Measurements from ENCODE around the gene WDPCP. TPM values are rescaled to one million over a fixed set of nuclear protein-coding genes. Genes with fewer than 3 reads are reported as not detected.

Gene WDPCP
- total and polyA plus RNA-seq, 2 of the 4 experiments (the other 2 are of a cell fraction) = 2.2 to 10.2 TPM

GRCh38 chr2:63195310-63195709 is 393.0 kb downstream of the WDPCP start:
- H4K8ac ChIP-seq (ENCODE audit: low read depth in 2 of 2, low read length in 2 of 2) = no peak overlapping the region
- dilution Hi-C loops (cut with HindIII; ENCODE audit: low sequenced_read_pairs, unreplicated experiment) = no loop called here
- DNase-seq (no peak), ATAC-seq (ENCODE audit: low read depth) (no peak)
- no peaks in the 10 kb centered on the region for H3K36me3 ChIP-seq (ENCODE audit: control insufficient read depth, insufficient read depth, low read length)
- H3K4me3 ChIP-seq (ENCODE audit: insufficient read depth, low read depth, low read length) = no peak overlapping the region
- H3K4ac ChIP-seq (ENCODE audit: low read depth, low read length) = no peak overlapping the region
- H2AFZ ChIP-seq (replicated peaks; ENCODE audit: low read length, poor library complexity) = no peak overlapping the region
- H2BK15ac ChIP-seq (ENCODE audit: low read depth, low read length) = no peak overlapping the region
- H3K9me1 ChIP-seq (ENCODE audit: insufficient read depth, low read length) = no peaks in the 10 kb centered on the region
- no peak overlapping the region for H3K9ac ChIP-seq (ENCODE audit: low read depth, low read length)
- H3K4me2 ChIP-seq (ENCODE audit: low read depth, low read length) = no peak overlapping the region
- no peak overlapping the region for H4K91ac ChIP-seq (ENCODE audit: insufficient read depth, low read depth, low read length)
- no peak overlapping the region for H3K18ac ChIP-seq (ENCODE audit: low read depth, low read length)
- no peak for TF ChIP-seq MAFK (IDR thresholded peaks at IDR 0.05; ENCODE audit: low read depth, low read length)
- TF ChIP-seq POLR2A (IDR thresholded peaks at IDR 0.05; ENCODE audit: low read depth, low read length) = no peak
- TF ChIP-seq FOS (IDR thresholded peaks at IDR 0.05; ENCODE audit: low read depth, low read length) = no peak
- no peak for TF ChIP-seq RAD21 (IDR thresholded peaks at IDR 0.05; ENCODE audit: low read length)
- no peak for TF ChIP-seq MXI1 (IDR thresholded peaks at IDR 0.05; ENCODE audit: borderline replicate concordance, low read depth, low read length)
- no peak for TF ChIP-seq USF2 (IDR thresholded peaks at IDR 0.05; ENCODE audit: low read depth, low read length)
- TF ChIP-seq CHD1 (IDR thresholded peaks at IDR 0.05; ENCODE audit: low read depth, low read length) = no peak
- no peak for TF ChIP-seq RCOR1 (IDR thresholded peaks at IDR 0.05; ENCODE audit: insufficient replicate concordance, low read length)
- TF ChIP-seq RFX5 (IDR thresholded peaks at IDR 0.05; ENCODE audit: low read depth, low read length) = no peak
- no peak for TF ChIP-seq ELK1 (IDR thresholded peaks at IDR 0.05; ENCODE audit: borderline replicate concordance, low read depth, low read length)
- TF ChIP-seq CEBPB (IDR thresholded peaks at IDR 0.05; ENCODE audit: low read depth, low read length) = no peak
- TF ChIP-seq NFE2L2 (IDR thresholded peaks at IDR 0.05; ENCODE audit: low read depth, low read length) = no peak
- no peak for TF ChIP-seq MAZ (IDR thresholded peaks at IDR 0.05; ENCODE audit: borderline replicate concordance, low read depth, low read length)
- TF ChIP-seq SMC3 (IDR thresholded peaks at IDR 0.05; ENCODE audit: low read depth, low read length) = no peak
- no peak for TF ChIP-seq CTCF (conservative IDR thresholded peaks at IDR 0.05; ENCODE audit: low read depth, low read length)
- TF ChIP-seq BHLHE40 (IDR thresholded peaks at IDR 0.05; ENCODE audit: low read depth, low read length) = no peak
- H3K79me1 ChIP-seq (ENCODE audit: low read depth in 1 of 2, low read length in 2 of 2) = no peaks in the 10 kb centered on the region
- no peaks in the 10 kb centered on the region for H3K4me1 ChIP-seq (ENCODE audit: control insufficient read depth, insufficient read depth, low read length)
- H3K9me3 ChIP-seq (ENCODE audit: control insufficient read depth, insufficient read depth, low read length) = no peaks in the 10 kb centered on the region
- no peaks in the 10 kb centered on the region for H4K20me1 ChIP-seq (ENCODE audit: insufficient read depth, low read length)
- ChIA-PET POLR2A (ENCODE audit: unreplicated experiment) (no interaction called here), CTCF (no interaction called here)
- H2BK20ac ChIP-seq (ENCODE audit: low read depth, low read length) = no peak overlapping the region
- H2BK5ac ChIP-seq (ENCODE audit: low read depth, low read length, poor library complexity, severe bottlenecking) = no peak overlapping the region
- H2AK9ac ChIP-seq (replicated peaks; ENCODE audit: low read depth, low read length, poor library complexity) = no peak overlapping the region
- no peak overlapping the region for H4K5ac ChIP-seq (ENCODE audit: low read depth, low read length)
- no CpG with 5 or more reads among the region's 3 CpGs for WGBS, 2 experiments (ENCODE audit: extremely low coverage in 2 of 2, insufficient read length in 1 of 2)
- intact Hi-C loops (cut with micrococcal nuclease) = no loop called here
- H3K27ac ChIP-seq (ENCODE audit: insufficient read depth, low read length) = no peak overlapping the region
- no peak overlapping the region for H3K56ac ChIP-seq (ENCODE audit: extremely low read depth, insufficient read depth, low read length)
- no peaks in the 10 kb centered on the region for H3K27me3 ChIP-seq (ENCODE audit: control insufficient read depth, insufficient read depth, low read length)
- H3K23ac ChIP-seq (ENCODE audit: low read depth, low read length) = no peak overlapping the region
- H2BK120ac ChIP-seq (ENCODE audit: low read depth, low read length) = no peak overlapping the region
- no TSS peak for BruUV-seq (replicated peaks)
- in situ Hi-C loops (cut with MboI; ENCODE audit: low sequenced_read_pairs) = loop anchor here (25.0 kb wide), 1 partner anchor 408 kb away; no protein-coding TSS in a partner anchor
- H2AK5ac ChIP-seq (ENCODE audit: low read depth, low read length) = no peak overlapping the region
- no peak overlapping the region for H3K14ac ChIP-seq (replicated peaks; ENCODE audit: low read depth, low read length)

All from IMR-90 (cell line).